HuH-7 (cell line): ENCODE data around the gene RNU2-63P.
"Not testable (repeated sequence)": the region's sequence is repeated elsewhere in the genome, so short reads cannot be mapped to it uniquely, and the experiment has no call there.

Source experiments
- DNase-seq: peaks from one replicate; pipeline ENCODE4 v3.0.0; 2011; ENCODE audit warnings: low spot score

RNU2-63P gene

DNA sequence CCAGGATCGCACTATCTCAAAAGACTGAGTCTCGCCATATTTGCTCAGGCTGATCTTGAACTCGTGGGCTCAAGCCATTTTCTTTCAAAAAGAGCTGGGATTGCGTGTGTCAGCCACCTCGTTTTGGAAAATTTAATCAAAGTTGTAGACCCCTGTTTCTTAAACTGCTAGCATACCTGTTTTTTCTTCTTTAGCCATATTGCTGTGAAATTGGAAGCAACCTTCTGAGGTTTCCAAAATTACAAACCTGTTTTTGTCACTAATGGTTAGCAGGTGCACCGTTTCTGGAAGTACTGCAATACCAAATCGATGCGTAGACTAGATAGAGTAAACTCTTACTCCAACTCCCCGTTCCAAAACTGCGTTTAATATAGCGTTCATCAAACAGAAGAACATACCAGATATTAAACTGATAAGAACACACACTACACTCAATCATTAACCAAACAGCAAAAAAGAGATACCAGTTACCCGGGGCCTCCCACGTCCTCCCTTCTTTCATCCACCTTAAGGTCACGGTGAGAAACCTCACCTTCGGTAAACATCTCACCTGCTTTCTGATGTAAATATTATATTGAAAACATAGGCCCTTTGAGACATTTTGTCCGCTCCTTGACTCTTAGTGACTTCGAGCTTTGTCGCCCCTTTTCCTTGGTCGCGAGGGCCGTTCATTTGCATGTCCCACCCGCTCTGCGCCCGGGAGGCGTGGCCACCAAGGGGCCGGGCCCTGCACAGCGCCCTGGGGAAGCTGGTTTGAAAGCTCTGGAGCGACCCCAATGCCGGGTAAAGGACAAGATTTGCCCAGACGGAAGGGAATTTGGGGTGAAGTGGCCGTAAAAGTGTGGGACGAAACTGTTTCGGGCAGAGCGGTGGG lies at the start of gene RNU2-63P:
TSS of gene RNU2-63P (minus strand) at position 462 of the 874 bp plus-strand sequence.
- peak; percentile 56 for DNase-seq

DNA sequence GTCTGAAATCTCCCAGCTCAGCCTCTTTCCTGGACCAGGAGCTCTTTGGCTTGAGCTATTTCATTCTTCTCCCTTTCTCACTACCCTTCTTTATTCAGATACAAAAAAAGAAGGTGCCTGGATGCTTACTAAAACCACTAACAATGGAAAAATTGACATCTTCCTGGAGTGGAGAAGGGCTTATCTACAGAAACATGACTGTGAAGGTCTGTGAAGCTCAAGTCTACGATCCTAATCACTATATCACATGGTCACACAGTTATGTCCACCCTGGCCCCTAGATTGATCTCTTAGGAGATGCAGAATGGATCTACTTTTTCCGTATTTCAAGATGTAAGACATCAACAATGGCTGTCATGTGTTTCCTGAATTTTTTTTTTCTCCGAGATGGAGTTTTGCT lies 44.9 kb upstream of the RNU2-63P start:
- no peak for DNase-seq

DNA sequence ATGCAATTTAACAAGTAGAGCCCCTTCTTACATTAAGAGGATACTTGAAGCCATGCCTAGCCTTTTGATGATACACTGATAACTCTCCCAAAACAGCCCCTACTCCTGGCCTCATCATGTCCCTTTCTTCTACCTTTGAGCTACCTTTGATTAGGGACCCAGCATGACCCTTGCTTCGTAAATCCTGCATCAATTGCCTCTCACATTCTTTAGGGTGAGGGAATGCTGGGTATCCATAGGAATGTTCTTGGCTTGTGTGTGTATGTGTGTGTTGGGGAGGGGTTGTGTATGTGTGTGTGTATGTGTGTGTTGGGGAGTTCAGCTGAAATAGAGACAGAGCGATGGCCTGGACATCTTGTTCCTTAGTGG lies 44.5 kb upstream of the RNU2-63P start:
- no peak for DNase-seq

DNA sequence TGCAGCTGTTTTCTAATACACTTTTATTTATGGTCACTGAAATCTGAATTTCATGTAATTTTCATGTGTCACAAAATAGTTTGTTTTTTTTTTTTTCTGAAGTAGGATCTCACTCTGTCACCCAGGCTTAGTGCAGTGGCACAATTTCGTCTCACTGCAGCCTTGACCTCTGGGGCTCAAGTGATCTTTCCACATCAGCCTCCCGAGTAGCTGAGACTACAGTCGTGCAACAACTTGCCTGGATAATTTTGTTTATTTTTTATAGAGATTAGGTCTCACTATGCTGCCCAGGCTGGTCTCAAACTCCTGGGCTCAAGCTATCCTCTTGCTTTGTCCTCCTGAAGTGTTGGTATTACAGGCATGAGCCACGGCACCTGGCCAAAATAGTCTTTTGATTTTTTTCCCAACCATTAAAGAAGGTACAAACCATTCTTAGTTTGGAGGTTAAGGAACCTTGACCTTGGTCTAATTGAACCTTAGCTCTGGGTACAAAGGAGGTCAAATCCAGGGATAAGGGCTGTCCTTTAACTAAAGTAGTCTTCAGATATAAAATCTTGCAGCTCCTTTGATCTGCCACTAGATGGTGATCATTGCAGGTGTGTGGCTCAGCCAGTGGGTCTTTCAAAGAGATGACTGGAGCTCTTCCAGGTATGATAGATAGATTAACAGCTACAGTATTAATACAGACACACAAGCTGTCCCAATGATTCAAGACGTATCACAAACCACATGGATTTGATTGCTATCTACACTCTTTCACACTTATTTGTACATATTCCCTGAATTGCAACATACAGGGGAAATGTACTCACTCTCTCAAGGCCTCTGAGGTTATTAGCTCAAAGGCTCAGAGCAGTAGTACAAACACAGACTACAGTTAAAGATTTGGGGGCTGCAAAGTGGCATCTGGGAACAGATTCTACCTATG lies 43.9 kb upstream of the RNU2-63P start:
- DNase-seq: peak; percentile 85

DNA sequence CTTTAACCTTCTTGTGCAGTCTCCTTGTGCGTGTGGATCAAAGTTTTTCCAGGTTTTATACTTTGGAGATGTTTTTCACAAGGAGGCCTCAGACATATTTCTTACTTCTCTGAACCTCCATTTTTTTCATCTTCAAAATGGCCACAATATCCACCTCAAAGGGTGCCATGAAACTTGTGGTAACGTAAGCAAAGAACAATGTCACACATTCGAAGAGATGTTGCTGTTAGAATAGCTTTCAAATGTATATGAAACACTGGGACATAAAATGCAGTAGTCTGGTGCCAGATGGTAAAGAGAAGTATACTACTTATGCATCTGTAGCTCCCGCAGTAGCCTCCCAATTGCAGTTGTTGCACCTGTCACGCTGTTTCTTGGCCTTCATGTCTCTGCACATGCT lies 41.8 kb upstream of the RNU2-63P start:
- DNase-seq: no peak

DNA sequence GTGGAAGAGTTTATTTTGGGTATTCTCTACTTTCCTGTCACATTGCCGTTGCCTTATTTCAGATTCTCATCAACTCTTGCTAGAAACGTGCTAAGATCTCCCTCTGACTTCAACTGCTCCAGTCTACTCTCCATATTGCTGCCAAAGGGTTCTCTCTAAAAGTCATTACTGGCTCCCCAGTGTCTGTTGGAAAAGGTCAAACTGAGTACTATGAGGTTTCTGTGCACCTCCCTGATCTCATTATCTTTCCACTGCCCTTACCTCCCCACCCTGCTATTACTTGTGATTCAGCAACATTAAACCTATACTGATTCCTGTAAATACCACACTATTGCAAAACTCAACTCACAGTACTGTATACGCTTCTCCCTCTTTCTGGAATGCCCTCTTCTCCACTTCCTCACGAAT lies 41.1 kb upstream of the RNU2-63P start:
- DNase-seq: no peak

DNA sequence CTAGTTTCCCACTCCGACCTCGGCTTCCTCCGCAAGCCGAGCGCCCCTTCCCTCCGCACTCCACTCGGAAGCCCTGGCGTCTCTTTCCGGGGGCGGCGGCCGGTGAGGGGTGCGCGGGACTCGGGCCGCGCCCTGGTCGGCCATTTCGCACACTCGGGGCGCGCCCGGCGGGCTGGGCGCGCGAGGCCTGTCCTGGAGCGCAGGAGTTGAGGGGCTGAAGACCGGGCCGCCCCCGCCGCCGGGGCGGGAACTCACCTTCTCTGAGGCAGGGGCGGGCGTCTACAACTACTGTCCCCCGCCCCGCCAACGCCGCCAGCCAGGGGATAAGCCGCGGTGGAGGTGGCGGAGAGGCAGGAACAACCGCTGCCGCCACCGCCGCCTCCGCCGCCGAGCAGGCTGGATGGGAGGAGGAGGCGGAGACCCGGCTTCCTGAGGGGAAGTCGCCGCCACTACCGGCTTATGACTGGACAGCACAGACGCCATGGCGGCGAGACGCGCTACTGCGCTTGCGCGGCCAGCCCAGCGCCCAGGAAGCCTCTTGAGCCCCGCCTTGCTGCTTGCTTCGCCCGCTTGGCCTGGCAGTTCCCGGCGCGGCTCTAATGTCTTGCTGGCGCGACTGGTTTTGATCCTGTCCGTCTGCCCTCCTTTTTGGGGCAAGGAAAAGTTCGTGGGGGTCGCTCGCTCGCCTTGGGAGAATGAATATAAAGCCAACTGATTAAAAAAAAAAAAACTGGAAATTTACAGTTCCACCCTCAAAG lies 39.2 kb upstream of the RNU2-63P start, which contains the start of gene KRCC1:
TSS of gene KRCC1 (minus strand) at position 413 of the 758 bp plus-strand sequence. CDS start 27,220 bp downstream, outside the sequence.
- DNase-seq: peak; percentile 94

DNA sequence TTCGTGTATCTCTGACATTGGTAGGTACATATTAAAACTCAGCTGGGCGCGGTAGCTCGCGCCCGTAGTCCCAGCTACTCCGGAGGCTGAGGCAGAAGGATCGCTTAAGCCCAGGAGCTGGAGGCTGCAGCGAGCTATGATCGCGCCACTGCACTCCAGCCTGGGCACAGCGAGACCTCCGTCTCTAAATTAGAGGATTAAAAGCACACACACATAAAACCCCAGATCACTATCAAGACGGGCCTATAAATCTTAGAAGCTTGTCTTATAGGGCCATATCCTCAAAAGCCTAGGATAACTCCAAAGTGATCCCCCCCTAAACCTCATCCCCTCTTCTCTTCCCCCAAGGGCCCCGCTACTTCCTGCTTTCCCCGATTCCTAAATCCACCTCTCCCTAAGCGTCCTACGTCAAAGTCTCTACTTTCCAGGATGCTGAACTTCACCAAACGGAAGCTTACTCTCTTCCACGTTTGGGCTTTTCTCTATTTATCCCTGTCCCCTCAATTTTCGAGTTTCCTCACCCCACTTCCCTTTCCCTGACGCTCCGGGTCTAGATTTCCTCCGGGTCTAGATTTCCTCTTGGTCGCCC lies 38.5 kb upstream of the RNU2-63P start:
- no peak for DNase-seq

DNA sequence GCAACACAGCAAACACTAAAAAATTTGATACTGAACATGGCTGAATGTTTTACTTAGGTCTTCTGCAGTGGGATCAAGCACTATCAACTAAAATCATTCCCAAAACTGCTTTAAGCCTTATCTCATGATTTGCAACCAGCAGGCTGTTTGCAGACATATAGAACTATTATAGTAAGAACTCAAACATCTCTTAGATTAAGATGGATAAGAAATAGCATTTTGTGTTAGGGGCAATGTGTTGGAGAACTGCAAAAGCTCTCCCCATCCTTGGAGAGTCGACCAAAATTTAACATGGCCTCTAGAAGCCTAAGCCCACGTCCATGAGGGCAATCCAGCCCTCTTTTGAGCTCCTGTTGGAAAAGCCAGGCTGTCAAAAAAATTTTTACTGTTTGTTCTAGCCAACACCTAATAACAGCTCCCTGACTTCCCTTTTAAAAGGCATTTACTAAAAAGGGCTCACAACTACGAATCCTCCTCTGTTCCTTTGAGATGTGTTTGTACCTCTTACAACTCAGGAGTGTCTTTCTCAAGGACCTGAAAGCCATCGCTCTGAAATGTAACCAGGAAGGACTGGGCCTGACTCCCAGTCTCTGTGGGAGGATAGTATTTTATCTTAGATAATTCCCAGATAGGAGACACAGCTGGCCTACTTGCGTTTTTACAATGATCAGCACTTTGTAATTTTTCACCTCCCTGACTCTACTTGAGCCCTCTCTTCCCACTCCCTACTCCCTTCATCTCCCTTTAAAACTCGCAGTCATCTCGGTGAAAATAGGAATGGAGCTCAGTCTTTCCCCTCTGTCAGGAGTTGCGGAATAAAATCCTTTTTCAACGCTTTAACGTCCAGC lies 37.8 kb upstream of the RNU2-63P start:
- no peak for DNase-seq

DNA sequence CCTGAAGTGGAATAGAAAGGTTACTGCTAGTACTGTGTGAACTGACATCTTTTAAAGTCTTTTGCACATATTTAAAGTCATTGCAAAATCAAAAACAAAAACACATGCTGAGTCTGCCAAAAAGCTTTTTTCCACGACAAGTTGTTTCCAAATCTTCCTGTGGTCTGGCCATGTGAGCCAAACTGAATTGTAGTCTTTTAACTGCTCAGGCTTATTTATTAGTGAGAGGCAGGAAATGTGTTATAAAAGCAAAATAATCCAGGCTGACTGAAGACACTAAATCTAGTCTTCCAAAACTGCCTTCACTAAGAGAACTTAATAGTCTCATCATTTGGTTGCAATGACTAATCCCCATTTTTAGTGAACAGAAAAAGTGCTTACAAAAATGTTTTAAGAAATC lies 36.9 kb upstream of the RNU2-63P start:
- DNase-seq: no peak

DNA sequence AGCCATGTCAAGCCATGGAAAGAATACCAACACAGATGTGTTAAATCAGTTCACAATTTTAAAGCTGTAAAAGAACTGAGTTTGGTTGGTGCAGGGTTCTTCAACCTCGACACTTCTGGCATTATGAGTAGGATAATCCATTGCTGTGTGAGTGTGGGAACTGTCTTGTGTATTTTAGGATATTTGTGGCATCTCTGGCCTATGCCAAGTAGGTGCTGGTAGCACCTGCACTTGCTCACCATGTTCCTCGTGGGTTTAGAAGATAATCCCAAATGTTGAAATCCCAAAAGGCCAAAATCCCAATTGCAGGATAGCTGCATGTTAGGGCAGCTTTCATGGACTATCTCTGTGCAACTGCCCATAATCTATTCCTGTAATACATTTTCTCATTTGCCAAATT lies 35.4 kb upstream of the RNU2-63P start:
- no peak for DNase-seq

DNA sequence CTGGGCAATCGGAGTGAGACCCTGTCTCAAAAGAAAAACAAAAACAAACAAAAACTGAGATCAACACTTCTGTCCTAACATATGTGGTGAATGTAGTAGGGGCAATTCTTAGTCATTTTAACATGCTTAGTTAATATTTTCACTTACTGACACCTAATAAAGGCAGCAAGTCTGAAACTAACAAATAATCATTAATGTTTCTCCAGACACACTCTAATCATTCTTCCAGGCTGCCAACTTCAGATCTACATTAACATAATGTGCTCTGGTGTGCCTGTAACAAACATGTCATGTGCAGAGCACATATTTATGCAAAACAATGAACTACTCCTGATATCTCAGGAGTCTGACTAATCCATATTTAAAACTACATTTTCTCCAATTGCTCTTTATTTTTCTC lies 33.3 kb upstream of the RNU2-63P start:
- DNase-seq: no peak

DNA sequence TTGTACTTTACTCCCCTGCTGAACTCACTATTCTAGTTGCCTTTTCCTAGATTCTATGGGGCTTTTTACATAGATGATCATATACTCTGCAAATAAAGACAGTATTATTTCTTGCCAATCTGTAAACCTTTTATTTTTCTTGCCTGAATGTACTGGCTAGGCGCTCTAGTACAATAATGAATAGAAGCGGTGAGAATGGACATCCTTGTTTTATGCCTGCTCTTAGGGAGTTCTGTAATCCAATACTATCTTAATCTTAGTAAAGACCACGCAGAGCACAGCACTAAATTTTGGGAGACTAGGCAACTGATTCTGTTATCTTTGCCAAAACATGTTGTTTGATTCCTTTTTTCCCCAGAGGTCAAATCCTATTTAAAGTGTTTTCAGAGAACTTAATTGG lies 32.2 kb upstream of the RNU2-63P start:
- DNase-seq: no peak

DNA sequence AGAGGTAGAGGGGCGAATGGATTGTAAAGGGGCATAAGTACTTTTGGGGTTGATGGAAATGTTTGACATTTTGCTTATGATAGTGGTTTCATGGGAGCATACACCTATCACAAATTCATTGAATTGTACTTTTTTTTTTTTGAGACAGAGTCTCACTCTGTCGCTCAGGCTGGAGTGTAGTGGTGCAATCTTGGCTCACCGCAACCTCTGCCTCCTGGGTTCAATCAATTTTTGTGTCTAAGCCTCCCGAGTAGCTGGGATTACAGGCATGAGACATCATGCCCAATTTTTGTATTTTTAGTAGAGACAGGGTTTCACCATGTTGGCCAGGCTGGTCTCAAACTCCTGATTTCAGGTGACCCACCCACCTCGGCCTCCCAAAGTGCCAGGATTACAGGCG lies 29.2 kb upstream of the RNU2-63P start:
- not testable (repeated sequence) for DNase-seq

DNA sequence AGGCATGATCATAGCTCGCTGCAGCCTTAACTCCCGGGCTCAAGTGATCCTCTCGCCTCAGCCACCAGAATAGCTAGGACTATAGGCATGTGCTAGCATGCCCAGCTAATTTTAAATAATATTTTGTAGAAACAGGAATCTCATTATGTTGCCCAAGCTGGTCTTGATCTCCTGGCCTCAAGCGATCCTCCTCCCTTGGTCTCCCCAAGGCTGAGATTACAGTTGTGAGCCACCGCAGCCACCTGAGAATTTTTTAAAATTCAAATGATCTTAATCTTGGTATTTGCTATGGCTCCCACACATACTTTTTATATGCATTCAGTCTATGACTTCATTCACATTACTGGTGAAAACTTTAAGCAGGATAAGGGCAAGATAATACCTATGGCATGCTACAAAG lies 26.1 kb upstream of the RNU2-63P start:
- no peak for DNase-seq

DNA sequence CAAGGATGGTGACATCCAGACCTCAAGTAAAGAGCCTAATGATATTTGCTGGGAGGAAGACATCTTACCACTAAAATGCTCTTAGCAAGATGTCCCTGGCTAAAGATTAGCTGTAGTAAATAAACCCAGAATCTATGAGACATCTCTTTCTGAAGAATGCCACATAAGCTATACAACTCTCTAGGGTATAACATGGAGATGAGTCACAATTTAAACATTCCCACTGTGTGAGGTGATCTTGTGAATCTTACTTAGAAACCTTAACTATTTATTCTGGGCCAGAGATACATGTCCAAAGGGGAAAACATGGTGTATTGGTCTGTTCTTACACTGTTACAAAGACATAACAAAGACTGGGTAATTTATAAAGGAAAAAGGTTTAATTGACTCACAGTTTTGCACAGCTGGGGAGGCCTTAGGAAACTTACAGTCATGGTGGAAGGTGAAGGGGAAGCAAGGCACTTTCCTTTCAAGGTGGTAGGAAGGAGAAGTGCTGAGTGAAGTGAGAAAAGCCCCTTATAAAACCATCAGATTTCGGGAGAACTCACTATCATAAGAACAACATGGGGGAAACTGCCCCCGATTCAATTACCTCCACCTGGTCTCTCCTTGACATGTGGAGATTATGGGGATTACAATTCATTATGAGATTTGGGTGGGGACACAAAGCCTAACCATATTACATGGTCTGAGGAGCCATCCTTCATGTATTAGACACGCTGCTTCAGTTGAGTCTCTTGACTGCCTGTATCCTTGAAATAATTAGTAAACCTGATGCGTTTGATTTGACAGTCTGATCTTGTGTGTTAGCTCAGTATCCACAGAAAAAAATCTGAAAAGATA lies 22.1 kb upstream of the RNU2-63P start:
- DNase-seq: no peak

DNA sequence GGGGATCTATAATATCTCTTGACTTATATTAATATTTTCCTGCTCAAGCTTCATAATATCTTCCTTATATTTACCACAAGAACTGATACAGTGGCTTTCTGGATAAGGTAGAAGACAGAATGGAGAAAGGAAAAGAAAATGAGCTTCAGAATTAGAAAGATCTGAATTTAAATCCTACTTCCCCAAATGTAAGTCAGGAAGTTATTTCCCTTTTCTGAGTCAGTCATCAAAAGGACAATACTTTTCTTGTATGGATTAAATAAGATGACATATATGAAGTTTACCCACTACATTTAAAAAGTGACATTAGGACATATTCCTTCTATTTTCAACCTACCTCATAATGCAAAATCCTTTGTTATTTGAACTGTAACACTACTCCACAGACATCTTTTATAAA lies 20.3 kb upstream of the RNU2-63P start:
- no peak for DNase-seq

DNA sequence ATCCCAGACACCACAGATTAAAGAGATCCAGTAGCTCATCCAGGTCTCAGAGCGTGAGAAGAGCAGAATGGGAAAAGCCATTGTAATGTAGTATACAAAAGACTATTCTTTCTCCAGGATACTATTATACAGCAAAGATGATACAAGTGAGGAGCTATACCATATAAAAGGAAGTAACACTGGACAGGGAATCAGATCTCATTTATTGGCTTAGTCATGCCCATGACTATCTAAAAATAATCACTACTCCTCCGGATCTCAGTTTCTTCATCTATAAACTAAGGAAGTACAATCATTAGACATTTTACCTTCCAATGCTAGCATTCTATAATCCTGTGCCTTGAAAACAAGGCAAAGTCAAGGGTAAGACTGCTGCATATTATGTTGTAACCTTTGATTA lies 19.8 kb upstream of the RNU2-63P start:
- no peak for DNase-seq

DNA sequence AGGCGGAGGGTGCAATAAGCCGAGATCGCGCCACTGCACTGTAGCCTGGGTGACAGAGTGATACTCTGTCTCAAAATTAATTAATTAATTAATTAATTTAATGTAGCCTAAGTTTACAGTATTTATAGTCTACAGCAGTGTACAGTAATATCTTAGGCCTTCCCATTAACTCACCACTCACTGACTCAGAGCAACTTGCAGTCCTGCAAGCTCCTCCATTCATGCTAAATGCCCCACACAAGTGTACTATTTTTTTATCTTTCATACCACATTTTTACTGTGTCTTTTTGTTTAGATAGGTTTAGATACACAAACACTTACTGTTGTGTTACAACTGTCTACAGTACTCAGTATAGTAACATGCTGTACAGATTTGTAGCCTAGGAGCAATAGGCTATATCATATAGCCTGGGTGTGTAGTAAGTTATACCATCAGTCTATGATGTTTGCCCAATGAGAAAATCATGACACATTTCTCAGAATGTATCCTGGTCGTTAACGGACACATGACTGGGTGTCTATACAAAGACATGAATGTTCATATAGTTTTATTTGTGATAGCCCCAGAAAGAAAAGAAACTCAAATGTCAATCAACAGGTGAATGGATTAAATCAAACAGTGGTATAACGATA lies 15.8 kb upstream of the RNU2-63P start:
- no peak for DNase-seq
